ENCODE data around the gene TMEM147.

TMEM147 gene

DNA sequence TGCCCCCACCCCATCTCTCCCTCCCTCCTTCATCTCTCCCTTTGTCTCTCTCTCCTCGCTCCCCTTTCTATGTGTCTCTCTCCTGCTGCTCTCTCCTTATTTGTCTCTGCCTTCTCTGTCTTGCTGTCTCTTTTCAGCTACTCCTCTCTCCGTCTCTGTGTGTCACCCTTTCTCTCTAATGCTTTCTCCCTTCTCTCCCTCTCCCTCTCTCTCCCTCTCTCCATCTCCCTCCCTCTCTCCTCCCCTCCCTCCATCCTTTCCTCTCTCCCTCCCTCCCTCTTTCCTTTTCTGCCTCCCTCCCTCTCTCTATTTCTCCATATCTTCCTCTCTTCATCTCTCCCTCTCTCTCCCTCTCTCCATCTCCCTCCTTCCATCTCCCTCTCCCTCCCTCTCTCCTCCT is 17.4 kb downstream of the TMEM147 start:
- Histone ChIP-seq H3K4me3 (replicated peaks; ENCODE audit: low read depth, low read length) (no peak overlapping the region), H3K36me3 (ENCODE audit: control insufficient read depth, insufficient read depth, low read length) (no peaks in the 10 kb centered on the region), H3K27me3 (replicated peaks; ENCODE audit: control insufficient read depth, insufficient read depth, low read length) (no peaks in the 10 kb centered on the region; the same call in 1 of the 2 replicates)
- no peak for DNase-seq (ENCODE audit: extremely low read depth, insufficient read length)
- TF ChIP-seq, protein P1, sequence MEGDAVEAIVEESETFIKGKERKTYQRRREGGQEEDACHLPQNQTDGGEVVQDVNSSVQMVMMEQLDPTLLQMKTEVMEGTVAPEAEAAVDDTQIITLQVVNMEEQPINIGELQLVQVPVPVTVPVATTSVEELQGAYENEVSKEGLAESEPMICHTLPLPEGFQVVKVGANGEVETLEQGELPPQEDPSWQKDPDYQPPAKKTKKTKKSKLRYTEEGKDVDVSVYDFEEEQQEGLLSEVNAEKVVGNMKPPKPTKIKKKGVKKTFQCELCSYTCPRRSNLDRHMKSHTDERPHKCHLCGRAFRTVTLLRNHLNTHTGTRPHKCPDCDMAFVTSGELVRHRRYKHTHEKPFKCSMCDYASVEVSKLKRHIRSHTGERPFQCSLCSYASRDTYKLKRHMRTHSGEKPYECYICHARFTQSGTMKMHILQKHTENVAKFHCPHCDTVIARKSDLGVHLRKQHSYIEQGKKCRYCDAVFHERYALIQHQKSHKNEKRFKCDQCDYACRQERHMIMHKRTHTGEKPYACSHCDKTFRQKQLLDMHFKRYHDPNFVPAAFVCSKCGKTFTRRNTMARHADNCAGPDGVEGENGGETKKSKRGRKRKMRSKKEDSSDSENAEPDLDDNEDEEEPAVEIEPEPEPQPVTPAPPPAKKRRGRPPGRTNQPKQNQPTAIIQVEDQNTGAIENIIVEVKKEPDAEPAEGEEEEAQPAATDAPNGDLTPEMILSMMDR (IDR thresholded peaks at IDR 0.05; ENCODE audit: insufficient read depth, low read length, poor library complexity, severe bottlenecking), result no peak

- TF ChIP-seq, protein P1 (IDR thresholded peaks at IDR 0.05; ENCODE audit: insufficient read depth, low read length, poor library complexity, severe bottlenecking), result no peak
- Histone ChIP-seq H3K36me3 (ENCODE audit: control insufficient read depth, insufficient read depth, low read length) (no peaks in the 10 kb centered on the region), H3K27me3 (replicated peaks; ENCODE audit: control insufficient read depth, insufficient read depth, low read length) (no peaks in the 10 kb centered on the region; the same call in 1 of the 2 replicates), H3K4me3 (replicated peaks; ENCODE audit: low read depth, low read length) (no peak within 1 kb of the TSS)
- DNase-seq (ENCODE audit: extremely low read depth, insufficient read length), result no peak
Observed at GRCh38 chr19:35563207-35563829, 17.9 kb downstream of the TMEM147 start, which contains the start of gene ATP4A. Gene ATP4A (minus strand): TSS chr19:35563658. CDS start chr19:35563629, 29 bp downstream.

- TF ChIP-seq, protein P1 (IDR thresholded peaks at IDR 0.05; ENCODE audit: insufficient read depth, low read length, poor library complexity, severe bottlenecking), result no peak
- Histone ChIP-seq H3K36me3 (ENCODE audit: control insufficient read depth, insufficient read depth, low read length) (no peaks in the 10 kb centered on the region), H3K4me3 (replicated peaks; ENCODE audit: low read depth, low read length) (no peak overlapping the region), H3K27me3 (replicated peaks; ENCODE audit: control insufficient read depth, insufficient read depth, low read length) (no peaks in the 10 kb centered on the region; the same call in 1 of the 2 replicates)
- no peak for DNase-seq (ENCODE audit: extremely low read depth, insufficient read length)
Observed at GRCh38 chr19:35565016-35565856, 19.8 kb downstream of the TMEM147 start.

DNA sequence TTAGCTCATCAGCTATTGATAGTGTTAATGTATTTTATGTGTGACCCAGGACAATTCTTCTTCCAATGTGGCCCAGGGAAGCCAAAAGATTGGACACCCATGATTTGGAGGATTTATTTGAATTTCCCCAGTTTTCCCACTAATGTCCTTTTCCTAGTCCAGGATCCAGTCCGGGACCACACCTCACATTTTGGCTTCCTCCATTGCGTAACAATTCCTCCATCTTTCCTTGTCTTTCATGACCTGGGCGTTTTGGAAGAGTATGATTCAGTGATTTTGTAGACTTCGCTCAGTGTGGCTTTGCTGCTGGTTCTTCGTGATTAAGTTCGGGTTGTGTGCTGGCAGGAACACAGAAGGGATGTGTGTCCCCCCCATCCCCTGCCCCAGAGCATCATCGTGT is 21.3 kb downstream of the TMEM147 start:
- TF ChIP-seq, protein P1 (IDR thresholded peaks at IDR 0.05; ENCODE audit: insufficient read depth, low read length, poor library complexity, severe bottlenecking), result no peak
- DNase-seq (ENCODE audit: extremely low read depth, insufficient read length), result no peak
- Histone ChIP-seq H3K36me3 (ENCODE audit: control insufficient read depth, insufficient read depth, low read length) (no peaks in the 10 kb centered on the region), H3K27me3 (replicated peaks; ENCODE audit: control insufficient read depth, insufficient read depth, low read length) (no peaks in the 10 kb centered on the region; the same call in 1 of the 2 replicates), H3K4me3 (replicated peaks; ENCODE audit: low read depth, low read length) (no peak overlapping the region)

- TF ChIP-seq, protein P1 (IDR thresholded peaks at IDR 0.05; ENCODE audit: insufficient read depth, low read length, poor library complexity, severe bottlenecking), result no peak
- no peak for DNase-seq (ENCODE audit: extremely low read depth, insufficient read length)
- Histone ChIP-seq H3K27me3 (replicated peaks; ENCODE audit: control insufficient read depth, insufficient read depth, low read length) (no peaks in the 10 kb centered on the region), H3K4me3 (replicated peaks; ENCODE audit: low read depth, low read length) (no peak overlapping the region), H3K36me3 (ENCODE audit: control insufficient read depth, insufficient read depth, low read length) (no peaks in the 10 kb centered on the region)
Observed at GRCh38 chr19:35569281-35569781, 23.9 kb downstream of the TMEM147 start.
